C1 segment of cervical spinal cord (tissue), 14 donors: ENCODE results near the gene FLT1.

Experiments
- DNase-seq, 14 donors: peaks; one replicate each; lab custom pipeline; 2025; lab: John Stamatoyannopoulos, UW

Gene FLT1, protein sequence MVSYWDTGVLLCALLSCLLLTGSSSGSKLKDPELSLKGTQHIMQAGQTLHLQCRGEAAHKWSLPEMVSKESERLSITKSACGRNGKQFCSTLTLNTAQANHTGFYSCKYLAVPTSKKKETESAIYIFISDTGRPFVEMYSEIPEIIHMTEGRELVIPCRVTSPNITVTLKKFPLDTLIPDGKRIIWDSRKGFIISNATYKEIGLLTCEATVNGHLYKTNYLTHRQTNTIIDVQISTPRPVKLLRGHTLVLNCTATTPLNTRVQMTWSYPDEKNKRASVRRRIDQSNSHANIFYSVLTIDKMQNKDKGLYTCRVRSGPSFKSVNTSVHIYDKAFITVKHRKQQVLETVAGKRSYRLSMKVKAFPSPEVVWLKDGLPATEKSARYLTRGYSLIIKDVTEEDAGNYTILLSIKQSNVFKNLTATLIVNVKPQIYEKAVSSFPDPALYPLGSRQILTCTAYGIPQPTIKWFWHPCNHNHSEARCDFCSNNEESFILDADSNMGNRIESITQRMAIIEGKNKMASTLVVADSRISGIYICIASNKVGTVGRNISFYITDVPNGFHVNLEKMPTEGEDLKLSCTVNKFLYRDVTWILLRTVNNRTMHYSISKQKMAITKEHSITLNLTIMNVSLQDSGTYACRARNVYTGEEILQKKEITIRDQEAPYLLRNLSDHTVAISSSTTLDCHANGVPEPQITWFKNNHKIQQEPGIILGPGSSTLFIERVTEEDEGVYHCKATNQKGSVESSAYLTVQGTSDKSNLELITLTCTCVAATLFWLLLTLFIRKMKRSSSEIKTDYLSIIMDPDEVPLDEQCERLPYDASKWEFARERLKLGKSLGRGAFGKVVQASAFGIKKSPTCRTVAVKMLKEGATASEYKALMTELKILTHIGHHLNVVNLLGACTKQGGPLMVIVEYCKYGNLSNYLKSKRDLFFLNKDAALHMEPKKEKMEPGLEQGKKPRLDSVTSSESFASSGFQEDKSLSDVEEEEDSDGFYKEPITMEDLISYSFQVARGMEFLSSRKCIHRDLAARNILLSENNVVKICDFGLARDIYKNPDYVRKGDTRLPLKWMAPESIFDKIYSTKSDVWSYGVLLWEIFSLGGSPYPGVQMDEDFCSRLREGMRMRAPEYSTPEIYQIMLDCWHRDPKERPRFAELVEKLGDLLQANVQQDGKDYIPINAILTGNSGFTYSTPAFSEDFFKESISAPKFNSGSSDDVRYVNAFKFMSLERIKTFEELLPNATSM (N-terminal part only)

DNA sequence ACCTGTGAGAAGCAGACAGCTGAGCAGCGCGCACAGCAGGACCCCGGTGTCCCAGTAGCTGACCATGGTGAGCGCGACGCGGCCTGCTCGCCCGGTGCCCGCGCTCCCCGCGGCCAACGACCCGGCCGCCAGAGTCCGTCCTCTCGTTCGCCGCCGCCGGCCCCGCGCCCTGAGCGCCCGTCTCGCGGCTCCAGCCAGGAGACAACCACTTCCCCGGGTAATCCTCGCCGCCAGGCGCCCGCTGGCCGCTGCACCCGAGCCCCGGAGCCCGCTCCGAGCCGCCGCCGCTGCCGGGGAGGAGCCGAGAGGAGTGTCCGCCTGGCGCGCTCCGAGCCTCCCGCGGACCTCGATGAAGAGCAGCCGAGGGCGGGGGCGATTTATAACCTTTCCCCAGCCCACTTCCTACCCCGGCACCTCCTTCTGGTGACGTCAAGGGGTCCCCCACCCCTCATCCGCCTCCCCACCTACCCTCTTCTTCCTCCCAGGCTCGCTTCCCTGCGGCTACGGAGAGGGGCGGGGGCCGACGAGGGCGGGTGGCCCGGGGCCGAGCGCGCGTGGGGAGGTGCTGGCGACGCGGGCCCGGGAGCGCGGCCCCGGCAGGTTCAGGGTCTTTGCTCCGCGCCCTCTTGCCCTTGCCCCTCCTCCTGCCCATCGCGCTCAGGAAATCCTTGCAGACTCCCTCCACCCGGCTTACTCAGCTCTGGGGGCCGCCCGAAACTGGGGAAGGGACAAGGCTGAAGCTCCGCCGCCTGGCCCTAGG lies at the start of gene FLT1:
TSS of gene FLT1 (minus strand) at position 351 of the 760 bp plus-strand sequence. CDS start at position 66, 285 bp downstream.
- peak in 2 of 14 donors; percentile 25 to 55 for DNase-seq

DNA sequence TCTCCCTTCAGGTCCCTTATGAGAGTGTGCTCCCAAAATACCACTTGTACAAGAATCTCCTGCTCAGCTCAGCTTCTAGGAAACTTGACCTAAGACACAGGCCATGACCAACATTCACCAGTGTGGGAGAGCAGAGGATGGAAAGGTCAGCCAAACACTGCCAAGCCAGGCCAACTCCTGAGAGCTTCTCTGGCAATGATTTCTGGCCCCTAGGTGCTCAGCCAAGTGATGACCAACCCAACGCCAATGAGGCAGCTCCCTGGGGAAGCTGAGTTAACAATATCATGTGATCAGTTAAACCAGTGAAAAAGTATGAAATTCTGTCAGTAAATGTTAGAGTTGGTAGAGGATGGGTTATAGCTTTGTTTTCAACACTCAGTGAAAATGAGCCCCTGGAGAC lies 49.1 kb upstream of the FLT1 start:
- no peak for DNase-seq

DNA sequence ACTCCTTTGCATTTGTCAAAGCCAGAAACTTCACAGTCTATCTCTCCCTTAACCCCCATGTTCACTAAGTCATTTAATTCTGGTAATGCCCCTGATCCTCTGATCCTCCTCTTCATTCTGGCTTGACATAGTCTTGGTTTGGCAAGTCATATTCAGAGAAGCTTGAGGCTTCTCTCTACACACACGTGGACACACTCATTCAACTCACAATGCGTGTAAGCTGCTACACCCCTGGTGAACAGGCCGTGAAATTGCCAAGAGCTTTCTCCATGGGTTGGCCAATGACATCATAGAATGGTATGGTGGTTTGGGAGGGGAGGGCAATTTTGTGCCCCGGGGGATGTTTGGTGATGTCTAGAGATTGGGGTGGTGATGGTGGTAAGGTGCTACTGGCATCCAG lies 47.9 kb upstream of the FLT1 start:
- no peak for DNase-seq

DNA sequence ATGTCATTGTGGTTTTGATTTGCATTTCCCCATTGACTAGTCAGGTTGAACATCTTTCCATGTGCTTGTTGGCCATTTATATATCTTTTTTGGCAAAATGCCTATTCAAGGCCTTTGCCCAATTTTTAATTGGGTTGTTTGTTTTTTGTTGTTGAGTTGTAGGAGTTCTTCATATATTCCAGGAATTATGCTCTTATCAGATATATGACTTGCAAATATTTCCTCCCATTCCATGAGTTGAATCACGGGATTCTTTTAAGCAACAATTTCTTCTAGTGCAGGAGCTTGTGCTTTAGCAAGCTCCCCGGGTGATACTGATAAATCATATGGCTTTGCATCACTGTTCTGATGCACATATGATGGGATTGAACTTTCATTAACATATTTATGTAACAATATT lies 47.0 kb upstream of the FLT1 start:
- no peak for DNase-seq

DNA sequence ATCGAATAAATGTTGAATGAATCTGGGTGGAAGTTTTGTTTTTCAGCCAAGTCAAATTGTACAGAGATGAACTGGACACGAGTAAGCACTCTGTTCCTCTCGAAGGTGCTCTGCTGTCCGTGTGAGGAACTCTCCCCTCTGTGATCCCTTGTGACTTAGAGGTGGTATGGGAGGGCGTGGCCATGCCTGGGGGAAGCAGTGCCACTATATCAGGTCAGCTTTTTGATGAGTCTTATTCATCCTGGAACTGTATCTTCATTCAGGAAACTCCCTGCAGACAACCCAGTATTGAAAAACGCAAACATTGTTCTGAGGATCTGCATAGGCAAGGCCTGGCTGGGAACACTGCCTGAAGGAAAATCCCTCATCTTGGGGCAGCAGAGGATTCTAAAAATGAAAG lies 45.7 kb upstream of the FLT1 start:
- DNase-seq, result no peak

DNA sequence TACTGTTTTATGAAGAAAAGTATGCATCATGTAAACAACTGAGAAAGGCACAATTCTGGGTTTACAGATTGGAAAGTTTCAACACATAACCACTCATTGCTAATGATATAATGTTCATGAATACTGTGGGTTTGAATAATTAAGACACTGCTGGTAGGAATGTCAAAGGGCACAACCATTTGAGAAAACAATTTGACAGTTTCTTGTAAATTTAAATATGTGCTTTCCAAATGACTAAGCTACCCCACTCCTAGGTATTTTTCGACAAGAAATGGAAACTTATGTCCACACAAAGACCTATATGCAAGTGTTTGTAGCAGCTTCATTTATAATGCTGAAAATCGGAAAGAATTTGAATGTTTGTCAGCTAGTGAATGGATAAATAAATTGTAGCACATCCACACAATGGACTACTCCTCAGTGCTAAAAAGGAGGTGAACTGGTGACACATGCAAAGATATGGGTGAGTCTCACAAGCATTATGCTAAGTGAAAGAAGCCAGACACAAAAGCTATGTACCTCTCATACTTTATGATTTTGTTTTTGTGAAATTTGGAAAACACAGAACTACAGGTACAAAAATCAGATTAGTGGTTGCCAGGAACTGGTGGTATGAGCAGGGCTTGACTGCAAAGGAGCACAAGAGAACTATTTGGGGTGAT lies 44.8 kb upstream of the FLT1 start:
- no peak for DNase-seq

DNA sequence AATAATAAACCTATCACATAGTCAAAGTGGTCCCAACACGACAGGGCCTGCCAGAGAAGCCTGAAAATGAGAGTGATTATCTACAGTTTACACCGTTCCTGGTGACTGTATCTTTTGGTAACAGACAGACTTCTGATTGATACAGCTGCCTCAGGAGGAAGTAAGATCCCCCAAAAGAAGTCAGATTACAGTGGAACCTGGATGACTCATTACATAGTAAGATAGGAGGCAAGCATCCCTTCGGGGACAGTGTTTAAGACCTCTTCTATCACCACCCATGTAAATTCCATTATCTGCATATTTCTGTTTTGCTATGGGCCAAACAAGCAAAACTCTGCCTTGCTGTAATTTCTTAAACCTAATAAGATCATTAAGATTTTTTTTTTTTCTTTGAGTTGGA lies 44.0 kb upstream of the FLT1 start:
- no peak for DNase-seq

DNA sequence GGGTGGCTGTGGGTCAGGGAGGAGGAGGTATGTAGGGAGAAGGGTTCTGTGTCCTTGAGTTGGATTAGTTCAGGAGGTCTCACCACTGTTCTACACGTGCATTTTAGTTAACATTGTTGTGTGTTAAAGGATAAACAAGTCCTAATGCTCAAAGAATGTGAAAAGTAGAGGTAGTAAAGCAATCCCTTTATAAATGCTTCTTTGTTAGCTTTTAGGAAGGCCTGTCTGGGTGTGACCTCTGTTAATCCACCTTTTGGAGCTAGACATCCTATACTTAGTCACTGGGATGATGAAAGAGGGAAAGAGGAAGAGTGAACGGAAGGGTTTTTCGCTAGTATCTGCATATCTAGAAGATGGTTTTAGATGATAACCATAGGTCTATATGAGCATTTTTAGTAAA lies 42.2 kb upstream of the FLT1 start:
- no peak for DNase-seq

DNA sequence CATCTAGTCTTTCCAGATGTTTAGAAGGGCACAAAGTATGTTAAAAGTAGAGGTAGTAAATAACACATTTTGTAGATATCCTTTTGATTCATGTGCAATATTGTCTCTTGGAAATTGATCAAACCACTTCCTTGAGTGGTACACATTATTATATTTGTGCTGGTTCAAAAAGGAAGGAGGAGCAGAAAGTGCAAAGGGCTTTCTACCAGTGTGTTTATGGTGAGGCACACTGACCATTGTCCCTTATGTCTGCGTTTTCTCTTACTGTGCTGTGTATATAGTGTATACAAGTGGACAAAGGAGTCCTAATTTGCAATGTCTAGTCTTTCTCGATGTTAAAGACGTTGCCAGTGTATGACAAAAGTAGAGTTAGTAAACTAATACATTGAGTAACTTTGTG lies 41.4 kb upstream of the FLT1 start:
- no peak for DNase-seq

DNA sequence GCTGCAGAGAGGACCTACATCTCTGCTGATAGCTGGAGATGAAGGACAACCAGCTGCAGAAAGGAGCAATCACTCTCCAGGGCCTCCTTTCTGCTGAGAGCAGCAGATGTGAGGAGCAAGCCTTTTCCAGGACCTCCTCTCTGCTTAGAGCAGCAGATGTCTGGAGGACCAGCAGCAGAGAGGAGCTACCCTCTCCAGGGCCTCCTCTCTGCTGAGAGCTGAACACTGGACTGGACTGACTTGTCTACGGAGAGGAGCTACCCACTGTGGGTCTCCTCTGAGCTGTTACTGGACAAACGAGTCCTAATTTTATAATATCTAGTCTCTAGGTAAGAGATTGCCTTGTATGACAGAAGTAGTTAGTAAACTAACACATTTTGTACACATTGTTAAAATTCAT lies 40.8 kb upstream of the FLT1 start:
- DNase-seq, result no peak

DNA sequence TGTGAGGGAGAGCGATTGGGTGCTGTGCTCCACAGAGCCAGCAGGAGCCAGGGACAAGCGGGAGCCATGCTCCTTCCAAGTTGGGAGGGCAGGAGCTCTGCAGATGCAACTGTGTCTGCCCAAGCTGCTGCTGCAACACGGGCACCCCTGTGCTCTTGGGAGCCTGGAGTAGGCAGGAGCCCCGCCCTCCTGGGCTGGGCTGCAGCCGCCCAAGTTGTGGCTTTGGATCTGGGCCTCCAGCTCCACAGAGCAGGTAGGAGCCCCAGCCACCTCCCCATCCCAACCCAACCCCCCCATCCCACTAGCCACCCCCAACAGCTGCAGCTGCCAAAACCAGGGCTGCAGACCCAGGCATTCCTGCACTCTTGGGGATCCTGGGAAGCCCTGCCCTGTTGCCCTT lies 39.9 kb upstream of the FLT1 start:
- DNase-seq, result no peak

DNA sequence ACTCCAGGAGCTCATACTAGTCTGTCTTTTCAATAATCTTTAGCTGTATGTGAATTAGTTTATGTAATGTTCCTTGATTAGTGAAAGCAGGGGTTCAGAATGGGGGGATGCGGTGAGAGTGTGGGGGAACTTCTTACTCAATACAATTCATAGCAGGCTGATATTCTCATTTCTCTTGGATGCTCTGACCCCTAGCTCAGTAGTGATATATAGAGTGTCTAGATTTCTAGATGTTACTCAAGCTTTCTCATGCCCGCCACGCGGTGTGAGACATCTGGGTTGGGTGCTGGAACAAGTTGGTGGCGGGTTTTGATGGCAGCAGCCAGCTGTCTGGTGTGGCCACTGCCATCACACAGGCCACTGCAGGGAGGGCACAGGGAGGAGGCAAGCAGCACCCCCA lies 39.3 kb upstream of the FLT1 start:
- DNase-seq, result no peak

DNA sequence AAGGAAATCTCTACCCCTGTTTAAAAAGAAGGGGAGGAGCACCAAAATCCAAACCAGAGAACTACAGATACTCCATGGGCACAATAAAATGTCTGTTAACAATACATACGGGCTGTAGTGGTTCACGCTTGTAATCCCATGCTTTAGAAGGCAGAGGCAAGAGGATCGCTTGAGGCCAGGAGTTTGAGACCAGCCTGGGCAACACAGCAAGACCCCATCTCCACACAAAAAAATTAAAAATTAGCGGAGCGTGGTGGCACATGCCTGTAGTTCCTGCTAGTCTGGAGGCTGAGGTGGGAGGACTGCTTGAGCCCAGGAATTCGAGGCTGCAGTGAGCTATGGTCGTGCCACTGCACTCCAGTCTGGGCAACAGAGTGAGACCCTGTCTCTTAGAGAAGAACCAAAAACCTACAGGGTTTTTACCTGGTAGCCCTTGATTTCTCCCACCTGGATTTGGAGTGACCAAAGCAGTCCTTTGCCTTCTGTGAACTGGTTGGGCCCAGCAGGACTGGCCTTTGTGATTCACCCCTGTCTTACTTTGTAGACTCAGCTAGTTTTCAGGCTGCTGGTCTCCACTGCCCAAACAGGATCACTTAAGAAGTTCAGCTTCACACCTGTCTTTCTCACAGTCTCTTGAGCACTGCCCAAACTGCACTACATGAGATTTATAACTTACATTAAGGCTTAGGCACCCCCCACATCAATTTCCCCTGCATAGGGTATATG lies 38.7 kb upstream of the FLT1 start:
- no peak for DNase-seq

DNA sequence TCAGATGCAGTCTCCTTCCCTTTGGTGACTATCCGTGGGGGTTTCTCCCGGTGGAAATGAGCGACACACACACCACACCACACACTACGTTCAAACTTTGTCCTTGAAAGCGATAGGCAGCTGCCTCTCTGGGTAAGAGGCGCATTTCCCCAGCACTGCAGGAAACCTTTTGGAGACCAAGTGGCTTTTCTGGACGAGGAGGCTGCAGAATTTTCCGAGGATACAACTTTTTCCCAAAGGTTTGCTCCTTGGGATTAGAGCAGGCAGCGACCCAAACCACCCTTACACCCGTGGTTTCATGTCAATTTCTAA lies 38.2 kb upstream of the FLT1 start:
- DNase-seq, result peak in 1 of 14 donors; percentile 19

DNA sequence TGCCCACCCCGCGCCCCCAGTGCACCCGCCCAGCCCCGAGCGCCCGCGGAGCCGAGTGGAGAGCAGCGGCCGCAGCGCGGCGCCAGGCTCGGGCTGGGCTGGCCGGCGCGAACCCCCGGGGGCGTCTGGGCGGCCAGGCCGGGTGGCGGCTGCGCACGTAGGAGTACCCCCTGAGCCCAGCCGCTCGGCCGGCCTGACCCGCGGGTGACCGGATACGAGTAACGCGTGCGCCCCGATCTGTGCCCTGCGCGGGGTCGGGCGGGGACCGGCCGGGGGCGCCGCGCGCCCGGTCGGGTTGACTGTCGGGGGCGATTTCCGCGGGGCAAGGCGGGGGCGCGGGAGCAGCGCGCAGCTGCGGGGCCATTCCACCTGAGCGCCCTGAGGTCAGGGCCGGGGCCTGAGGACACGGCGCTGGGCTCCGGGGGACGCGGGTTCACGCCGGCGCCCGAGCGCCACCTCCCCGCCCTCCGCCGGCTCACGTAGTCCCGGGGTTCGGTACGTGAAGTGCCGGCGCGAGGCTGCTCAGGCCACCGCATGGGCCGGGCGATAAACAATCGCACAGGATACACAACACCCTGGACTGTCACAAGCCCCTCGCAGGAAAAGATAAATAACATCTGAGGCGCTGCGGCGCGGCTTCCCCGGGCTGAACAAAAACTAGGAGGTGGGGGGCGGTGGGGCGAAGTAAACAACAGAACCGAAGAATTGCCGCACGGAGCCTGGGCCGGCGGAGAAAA lies 37.6 kb upstream of the FLT1 start:
- DNase-seq, result peak in 2 of 14 donors; percentile 15 to 18

DNA sequence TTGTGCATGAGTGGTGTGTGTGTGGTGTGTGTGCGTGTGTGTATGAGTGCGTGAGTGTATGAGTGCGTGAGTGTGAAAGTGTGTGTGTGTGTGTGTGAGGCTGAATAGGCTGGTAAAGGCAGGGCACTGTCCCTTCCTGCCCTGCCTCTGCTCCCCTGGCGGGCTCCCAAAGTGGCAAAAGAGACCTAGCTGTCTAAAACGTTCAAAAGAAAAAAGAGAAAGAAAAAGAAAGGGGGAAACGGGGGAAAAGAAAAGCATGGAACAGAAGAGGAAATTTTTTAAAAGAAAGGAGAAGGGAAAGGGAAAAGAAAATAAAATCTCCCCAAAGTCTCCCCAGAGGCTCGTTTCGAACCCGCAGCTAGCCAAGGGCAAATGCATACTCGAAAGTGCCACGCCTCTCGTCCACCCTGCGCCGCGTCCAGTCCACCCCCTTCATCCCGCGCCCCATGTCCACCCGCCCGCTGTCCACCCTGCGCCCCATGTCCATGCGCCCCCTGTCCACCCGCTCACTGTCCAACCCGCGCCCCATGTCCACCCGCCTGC lies 37.0 kb upstream of the FLT1 start:
- peak in 1 of 14 donors; percentile 6 for DNase-seq

DNA sequence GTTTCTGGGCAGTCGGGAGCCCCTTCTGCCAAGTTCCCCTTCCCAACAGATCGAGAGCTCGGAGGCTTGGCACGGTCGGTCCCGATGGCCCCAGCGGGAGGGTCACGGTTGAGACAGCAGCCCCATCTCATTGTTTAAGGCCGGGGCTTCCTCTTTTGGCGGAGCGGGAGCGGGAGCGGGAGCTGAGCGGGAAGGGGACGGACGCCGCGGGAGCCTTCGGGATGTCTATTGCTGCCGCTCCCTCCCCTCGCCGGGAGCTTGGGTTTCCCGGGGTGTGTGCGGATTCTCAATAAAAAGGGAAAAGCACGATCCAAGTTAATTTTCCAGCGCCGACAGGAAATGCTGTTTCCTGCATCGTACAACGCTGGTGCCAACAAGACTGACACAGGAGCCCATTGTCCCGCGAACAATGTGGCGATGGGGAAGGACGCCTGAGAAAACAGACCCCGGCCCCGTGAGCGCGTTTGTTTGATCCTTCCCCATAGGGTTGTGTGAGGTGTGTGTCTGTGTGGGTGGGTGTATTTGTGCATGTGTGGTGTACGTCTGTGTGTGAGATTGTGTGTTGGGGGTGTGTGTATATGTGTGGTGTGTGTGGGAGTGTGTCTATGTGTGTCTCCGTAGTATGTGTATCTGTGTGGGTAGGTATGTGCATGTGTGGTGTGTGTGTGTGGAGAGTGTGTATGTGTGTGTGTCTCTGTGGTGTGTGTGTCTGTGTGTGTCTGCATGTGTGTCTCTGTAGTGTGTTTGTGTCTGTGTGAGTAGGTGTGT lies 36.3 kb upstream of the FLT1 start:
- DNase-seq, result peak in 5 of 14 donors; percentile 3 to 60 (median 24)

DNA sequence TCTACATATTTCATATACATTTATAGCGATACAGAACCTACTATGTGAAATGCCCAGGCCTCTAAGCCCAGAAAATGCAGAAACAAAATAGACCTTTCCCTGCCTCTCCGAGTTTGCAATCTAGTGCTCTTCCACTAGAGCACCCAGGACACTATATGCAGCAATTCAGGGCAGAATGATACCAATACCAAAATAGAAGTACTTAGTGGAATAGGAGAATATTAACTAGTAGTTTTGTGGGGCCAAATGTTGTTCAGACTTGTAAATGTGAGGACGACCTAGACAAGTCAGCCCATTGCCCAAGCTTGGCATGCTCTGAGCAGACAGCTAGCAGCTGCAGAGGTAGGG lies 35.8 kb upstream of the FLT1 start:
- DNase-seq, result peak in 1 of 14 donors; percentile 20
